ENCODE measurements around the gene APBB2.
"Not testable (repeated sequence)": the region's sequence is repeated elsewhere in the genome, so short reads cannot be mapped to it uniquely, and the experiment has no call there.

APBB2 gene

GRCh38 chr4:40916880-40917279 is 297.5 kb downstream of the APBB2 start:
- Histone ChIP-seq H3K36me3 (ENCODE audit: control insufficient read depth, insufficient read depth, low read length) (no peaks in the 10 kb centered on the region), H3K9me3 (ENCODE audit: control insufficient read depth, insufficient read depth, low read depth, low read length) (peaks cover 3% of the 10 kb centered on the region; the same call in 1 of the 2 replicates), H3K4me1 (ENCODE audit: control insufficient read depth, insufficient read depth, low read length) (no peaks in the 10 kb centered on the region), H3K27ac (ENCODE audit: low read depth, low read length) (no peak overlapping the region), H3K9ac (ENCODE audit: low read length) (no peak overlapping the region), H3K27me3 (ENCODE audit: control insufficient read depth, insufficient read depth, low read length) (no peaks in the 10 kb centered on the region), H3K4me3 (ENCODE audit: low read depth, low read length) (no peak overlapping the region)

GRCh38 chr4:40916218-40916555 is 298.2 kb downstream of the APBB2 start:
- Histone ChIP-seq H3K27me3 (ENCODE audit: control insufficient read depth, insufficient read depth, low read length) (no peaks in the 10 kb centered on the region), H3K36me3 (ENCODE audit: control insufficient read depth, insufficient read depth, low read length) (no peaks in the 10 kb centered on the region), H3K9me3 (ENCODE audit: control insufficient read depth, insufficient read depth, low read depth, low read length) (peaks cover 3% of the 10 kb centered on the region; the same call in 1 of the 2 replicates), H3K27ac (ENCODE audit: low read depth, low read length) (no peak overlapping the region), H3K4me3 (ENCODE audit: low read depth, low read length) (no peak overlapping the region), H3K9ac (ENCODE audit: low read length) (no peak overlapping the region), H3K4me1 (ENCODE audit: control insufficient read depth, insufficient read depth, low read length) (no peaks in the 10 kb centered on the region)

- Histone ChIP-seq H3K27ac (ENCODE audit: low read depth, low read length) (no peak overlapping the region), H3K9ac (ENCODE audit: low read length) (no peak overlapping the region), H3K36me3 (ENCODE audit: control insufficient read depth, insufficient read depth, low read length) (no peaks in the 10 kb centered on the region), H3K9me3 (ENCODE audit: control insufficient read depth, insufficient read depth, low read depth, low read length) (peaks cover 3% of the 10 kb centered on the region; the same call in 1 of the 2 replicates), H3K4me1 (ENCODE audit: control insufficient read depth, insufficient read depth, low read length) (no peaks in the 10 kb centered on the region), H3K4me3 (ENCODE audit: low read depth, low read length) (no peak overlapping the region), H3K27me3 (ENCODE audit: control insufficient read depth, insufficient read depth, low read length) (no peaks in the 10 kb centered on the region)
Measured at GRCh38 chr4:40915318-40916217, 298.8 kb downstream of the APBB2 start.

GRCh38 chr4:40912460-40913184 is 301.7 kb downstream of the APBB2 start:
- Histone ChIP-seq H3K27me3 (ENCODE audit: control insufficient read depth, insufficient read depth, low read length) (no peaks in the 10 kb centered on the region), H3K4me3 (ENCODE audit: low read depth, low read length) (no peak overlapping the region), H3K36me3 (ENCODE audit: control insufficient read depth, insufficient read depth, low read length) (no peaks in the 10 kb centered on the region), H3K9me3 (ENCODE audit: control insufficient read depth, insufficient read depth, low read depth, low read length) (peaks cover 3% of the 10 kb centered on the region; the same call in 1 of the 2 replicates), H3K27ac (ENCODE audit: low read depth, low read length) (no peak overlapping the region), H3K9ac (ENCODE audit: low read length) (no peak overlapping the region), H3K4me1 (ENCODE audit: control insufficient read depth, insufficient read depth, low read length) (peaks cover 8% of the 10 kb centered on the region)

- Histone ChIP-seq H3K9me3 (ENCODE audit: control insufficient read depth, insufficient read depth, low read depth, low read length) (peaks cover 3% of the 10 kb centered on the region; the same call in 1 of the 2 replicates), H3K27me3 (ENCODE audit: control insufficient read depth, insufficient read depth, low read length) (no peaks in the 10 kb centered on the region), H3K4me3 (ENCODE audit: low read depth, low read length) (no peak overlapping the region), H3K9ac (ENCODE audit: low read length) (no peak overlapping the region), H3K27ac (ENCODE audit: low read depth, low read length) (no peak overlapping the region), H3K4me1 (ENCODE audit: control insufficient read depth, insufficient read depth, low read length) (peaks cover 8% of the 10 kb centered on the region), H3K36me3 (ENCODE audit: control insufficient read depth, insufficient read depth, low read length) (no peaks in the 10 kb centered on the region)
Measured at GRCh38 chr4:40910706-40911105, 303.6 kb downstream of the APBB2 start.

GRCh38 chr4:40909363-40909876 is 304.9 kb downstream of the APBB2 start:
- no peak overlapping the region for H3K27ac ChIP-seq (ENCODE audit: low read depth, low read length)
- H3K4me3 ChIP-seq (ENCODE audit: low read depth, low read length) = no peak overlapping the region
- H3K9ac ChIP-seq (ENCODE audit: low read length) = no peak overlapping the region
- peaks cover 8% of the 10 kb centered on the region for H3K4me1 ChIP-seq (ENCODE audit: control insufficient read depth, insufficient read depth, low read length)
- H3K36me3 ChIP-seq (ENCODE audit: control insufficient read depth, insufficient read depth, low read length) = no peaks in the 10 kb centered on the region
- H3K9me3 ChIP-seq (ENCODE audit: control insufficient read depth, insufficient read depth, low read depth, low read length) = no peaks in the 10 kb centered on the region
- no peaks in the 10 kb centered on the region for H3K27me3 ChIP-seq (ENCODE audit: control insufficient read depth, insufficient read depth, low read length)

GRCh38 chr4:40908702-40909362 is 305.5 kb downstream of the APBB2 start:
- no peak overlapping the region for H3K4me3 ChIP-seq (ENCODE audit: low read depth, low read length)
- H3K36me3 ChIP-seq (ENCODE audit: control insufficient read depth, insufficient read depth, low read length) = no peaks in the 10 kb centered on the region
- no peaks in the 10 kb centered on the region for H3K9me3 ChIP-seq (ENCODE audit: control insufficient read depth, insufficient read depth, low read depth, low read length)
- no peaks in the 10 kb centered on the region for H3K27me3 ChIP-seq (ENCODE audit: control insufficient read depth, insufficient read depth, low read length)
- H3K9ac ChIP-seq (ENCODE audit: low read length) = no peak overlapping the region
- peaks cover 8% of the 10 kb centered on the region for H3K4me1 ChIP-seq (ENCODE audit: control insufficient read depth, insufficient read depth, low read length)
- H3K27ac ChIP-seq (ENCODE audit: low read depth, low read length) = no peak overlapping the region

GRCh38 chr4:40908297-40908696 is 306.0 kb downstream of the APBB2 start:
- Histone ChIP-seq H3K27me3 (ENCODE audit: control insufficient read depth, insufficient read depth, low read length) (no peaks in the 10 kb centered on the region), H3K27ac (ENCODE audit: low read depth, low read length) (no peak overlapping the region), H3K4me3 (ENCODE audit: low read depth, low read length) (no peak overlapping the region), H3K36me3 (ENCODE audit: control insufficient read depth, insufficient read depth, low read length) (no peaks in the 10 kb centered on the region), H3K9me3 (ENCODE audit: control insufficient read depth, insufficient read depth, low read depth, low read length) (no peaks in the 10 kb centered on the region), H3K9ac (ENCODE audit: low read length) (peak overlapping the region; percentile 12), H3K4me1 (ENCODE audit: control insufficient read depth, insufficient read depth, low read length) (peaks cover 8% of the 10 kb centered on the region)

GRCh38 chr4:40905414-40905813 is 308.9 kb downstream of the APBB2 start:
- no peak overlapping the region for H3K4me3 ChIP-seq (ENCODE audit: low read depth, low read length)
- H3K9ac ChIP-seq (ENCODE audit: low read length) = no peak overlapping the region
- no peaks in the 10 kb centered on the region for H3K36me3 ChIP-seq (ENCODE audit: control insufficient read depth, insufficient read depth, low read length)
- H3K4me1 ChIP-seq (ENCODE audit: control insufficient read depth, insufficient read depth, low read length) = peaks cover 8% of the 10 kb centered on the region
- no peaks in the 10 kb centered on the region for H3K9me3 ChIP-seq (ENCODE audit: control insufficient read depth, insufficient read depth, low read depth, low read length)
- no peak overlapping the region for H3K27ac ChIP-seq (ENCODE audit: low read depth, low read length)
- H3K27me3 ChIP-seq (ENCODE audit: control insufficient read depth, insufficient read depth, low read length) = no peaks in the 10 kb centered on the region

GRCh38 chr4:40900531-40900930 is 313.8 kb downstream of the APBB2 start:
- not testable (repeated sequence) for H3K9me3 ChIP-seq (ENCODE audit: control insufficient read depth, insufficient read depth, low read depth, low read length); H3K9ac ChIP-seq (ENCODE audit: low read length); H3K4me1 ChIP-seq (ENCODE audit: control insufficient read depth, insufficient read depth, low read length); H3K27ac ChIP-seq (ENCODE audit: low read depth, low read length); H3K27me3 ChIP-seq (ENCODE audit: control insufficient read depth, insufficient read depth, low read length); H3K4me3 ChIP-seq (ENCODE audit: low read depth, low read length); H3K36me3 ChIP-seq (ENCODE audit: control insufficient read depth, insufficient read depth, low read length)
